GM10266 (cell line): ENCODE data around the gene RPL34.
"Not testable (repeated sequence)": the region's sequence is repeated elsewhere in the genome, so short reads cannot be mapped to it uniquely, and the experiment has no call there.

Source experiments
- DNase-seq: peaks from one replicate; pipeline ENCODE4 v3.0.0; 2012; ENCODE audit errors: extremely low spot score
- TF ChIP-seq, protein P1 (sequence below): IDR thresholded peaks from 2 replicates; pipeline ENCODE4 v1.5.1; 2012; ENCODE audit warnings: mild to moderate bottlenecking, low read depth; ENCODE audit not compliant: control insufficient read depth, insufficient read depth; ENCODE audit errors: missing control alignments

The RPL34 gene

DNA sequence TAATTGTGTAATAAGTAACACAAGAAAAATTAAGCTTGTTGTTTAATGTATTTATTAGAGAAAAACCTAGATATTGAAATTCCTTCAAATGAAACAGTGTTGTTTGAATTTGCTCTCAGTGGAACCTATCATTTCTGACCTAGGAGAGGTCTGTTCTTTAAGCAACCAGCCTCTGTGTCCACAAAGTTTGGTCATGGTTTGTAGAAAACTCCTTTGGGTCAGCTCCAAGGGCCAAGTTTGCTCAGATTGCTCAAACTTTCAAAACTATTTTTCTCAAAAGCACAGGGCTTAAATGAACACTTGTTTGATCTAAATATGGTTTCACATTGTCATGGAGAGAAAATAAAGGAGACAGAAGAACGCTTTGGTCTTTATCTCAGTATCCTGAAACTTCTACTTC lies 29.6 kb upstream of the RPL34 start:
- TF ChIP-seq, protein P1, sequence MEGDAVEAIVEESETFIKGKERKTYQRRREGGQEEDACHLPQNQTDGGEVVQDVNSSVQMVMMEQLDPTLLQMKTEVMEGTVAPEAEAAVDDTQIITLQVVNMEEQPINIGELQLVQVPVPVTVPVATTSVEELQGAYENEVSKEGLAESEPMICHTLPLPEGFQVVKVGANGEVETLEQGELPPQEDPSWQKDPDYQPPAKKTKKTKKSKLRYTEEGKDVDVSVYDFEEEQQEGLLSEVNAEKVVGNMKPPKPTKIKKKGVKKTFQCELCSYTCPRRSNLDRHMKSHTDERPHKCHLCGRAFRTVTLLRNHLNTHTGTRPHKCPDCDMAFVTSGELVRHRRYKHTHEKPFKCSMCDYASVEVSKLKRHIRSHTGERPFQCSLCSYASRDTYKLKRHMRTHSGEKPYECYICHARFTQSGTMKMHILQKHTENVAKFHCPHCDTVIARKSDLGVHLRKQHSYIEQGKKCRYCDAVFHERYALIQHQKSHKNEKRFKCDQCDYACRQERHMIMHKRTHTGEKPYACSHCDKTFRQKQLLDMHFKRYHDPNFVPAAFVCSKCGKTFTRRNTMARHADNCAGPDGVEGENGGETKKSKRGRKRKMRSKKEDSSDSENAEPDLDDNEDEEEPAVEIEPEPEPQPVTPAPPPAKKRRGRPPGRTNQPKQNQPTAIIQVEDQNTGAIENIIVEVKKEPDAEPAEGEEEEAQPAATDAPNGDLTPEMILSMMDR: no peak
- no peak for DNase-seq

DNA sequence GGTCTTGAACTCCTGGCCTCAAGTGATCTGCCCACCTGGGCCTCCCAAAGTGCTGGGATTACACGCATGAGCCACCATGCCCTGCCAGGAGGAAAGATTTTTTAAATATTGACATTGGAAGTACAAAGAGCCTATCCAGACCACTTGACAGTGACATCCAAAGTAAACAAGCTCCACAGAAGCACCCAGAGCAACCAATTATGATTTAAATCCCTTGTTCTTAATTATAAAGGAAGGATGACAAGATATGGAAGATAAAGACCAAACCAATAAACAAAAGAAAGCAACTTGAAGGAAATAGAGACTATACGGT lies 27.7 kb upstream of the RPL34 start:
- DNase-seq: no peak
- TF ChIP-seq, protein P1: no peak

DNA sequence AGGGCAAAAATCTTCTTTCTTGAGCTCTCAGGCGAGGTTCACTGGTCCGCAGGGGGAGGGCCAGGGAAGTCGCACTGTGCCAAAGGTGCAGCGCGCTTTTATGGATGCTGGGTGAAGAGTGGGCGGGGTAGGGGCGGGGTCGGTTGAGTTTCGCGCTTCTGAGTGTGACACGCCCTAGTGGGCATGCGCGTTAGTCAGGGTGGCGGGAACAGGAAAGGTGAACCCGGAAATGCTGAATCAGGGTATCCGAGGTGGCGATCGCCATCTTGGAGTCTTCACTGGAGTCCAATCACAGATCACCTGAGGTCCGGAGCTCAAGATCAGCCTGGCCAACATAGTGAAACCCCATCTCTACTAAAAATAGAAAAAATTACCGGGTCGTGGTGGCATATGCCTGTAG lies 26.1 kb upstream of the RPL34 start:
- not testable (repeated sequence) for DNase-seq

DNA sequence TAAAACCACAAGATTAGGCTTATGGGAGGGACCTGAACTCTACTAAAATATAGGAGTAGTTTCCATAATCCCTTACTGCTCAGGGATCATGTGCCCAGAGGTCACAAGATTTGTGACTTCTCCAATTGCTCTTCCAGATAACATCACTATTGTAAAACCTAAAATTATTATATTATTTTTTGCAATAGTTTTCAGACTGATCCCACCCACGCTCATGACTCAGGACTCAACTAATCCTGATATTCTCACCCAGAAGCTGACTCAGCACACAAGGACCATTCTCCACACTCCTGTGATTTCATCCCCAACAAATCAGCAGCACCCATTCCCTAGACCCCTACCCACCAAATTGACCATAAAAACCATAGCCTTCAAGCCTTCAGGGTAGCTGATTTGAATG lies 24.0 kb upstream of the RPL34 start:
- TF ChIP-seq, protein P1: no peak

DNA sequence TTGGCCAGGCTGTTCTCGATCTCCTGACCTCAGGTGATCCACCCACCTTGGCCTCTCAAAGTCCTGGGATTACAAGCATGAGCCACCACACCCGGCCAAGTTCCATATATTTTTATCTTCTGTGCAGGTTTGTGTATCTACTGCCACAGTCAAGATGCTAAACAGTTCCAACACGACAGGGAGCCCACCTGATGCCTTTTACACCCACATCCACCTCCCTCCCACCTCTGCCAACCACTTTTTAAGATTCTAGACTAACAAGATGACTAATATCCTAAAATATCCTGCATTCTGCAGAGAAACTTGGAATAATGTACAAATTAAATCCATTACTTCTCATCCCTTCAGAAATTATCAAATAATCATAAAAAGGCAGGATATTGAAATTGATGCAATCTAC lies 19.3 kb upstream of the RPL34 start:
- TF ChIP-seq, protein P1: no peak
- DNase-seq: no peak

More for the DNA sequence above, 24.0 kb upstream of the RPL34 start:
- no peak for DNase-seq

DNA sequence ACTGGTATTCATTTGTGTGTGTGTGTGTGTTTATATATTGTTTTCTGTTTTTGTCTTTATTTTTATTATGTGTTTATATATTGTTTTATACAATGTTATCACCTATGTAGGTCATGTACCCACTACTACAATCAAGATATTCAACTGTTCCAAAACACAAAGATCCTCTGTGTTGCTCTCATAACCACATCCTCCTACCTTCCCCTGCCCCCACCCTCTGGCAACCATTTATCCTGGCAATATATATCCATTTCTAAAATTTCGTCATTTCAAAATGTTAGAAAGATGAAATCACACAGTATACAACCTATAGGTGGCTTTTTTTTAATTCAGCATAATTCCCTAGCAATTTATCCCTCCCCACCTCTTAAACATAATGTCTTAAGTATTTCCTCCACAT lies 18.8 kb upstream of the RPL34 start:
- no peak for DNase-seq
- TF ChIP-seq, protein P1: no peak

DNA sequence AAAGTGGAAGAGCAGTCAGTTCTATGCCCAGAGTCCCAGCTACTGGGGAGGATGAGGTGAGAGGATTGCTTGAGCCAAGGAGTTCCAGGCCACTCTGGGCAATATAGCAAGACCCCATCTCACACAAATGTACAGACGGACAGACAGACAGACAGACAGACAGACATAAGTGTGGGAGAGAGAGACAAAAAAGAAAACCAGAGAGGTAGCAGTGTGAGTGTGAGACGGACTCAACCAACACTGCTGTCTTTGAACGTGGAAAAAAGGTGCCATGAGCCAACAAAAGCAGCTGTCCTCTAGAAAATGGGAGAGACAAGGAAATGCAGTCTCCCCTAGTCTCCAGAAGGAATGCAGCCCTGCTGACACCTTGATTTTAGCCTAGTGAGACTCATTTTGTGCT lies 18.2 kb upstream of the RPL34 start:
- TF ChIP-seq, protein P1: no peak

DNA sequence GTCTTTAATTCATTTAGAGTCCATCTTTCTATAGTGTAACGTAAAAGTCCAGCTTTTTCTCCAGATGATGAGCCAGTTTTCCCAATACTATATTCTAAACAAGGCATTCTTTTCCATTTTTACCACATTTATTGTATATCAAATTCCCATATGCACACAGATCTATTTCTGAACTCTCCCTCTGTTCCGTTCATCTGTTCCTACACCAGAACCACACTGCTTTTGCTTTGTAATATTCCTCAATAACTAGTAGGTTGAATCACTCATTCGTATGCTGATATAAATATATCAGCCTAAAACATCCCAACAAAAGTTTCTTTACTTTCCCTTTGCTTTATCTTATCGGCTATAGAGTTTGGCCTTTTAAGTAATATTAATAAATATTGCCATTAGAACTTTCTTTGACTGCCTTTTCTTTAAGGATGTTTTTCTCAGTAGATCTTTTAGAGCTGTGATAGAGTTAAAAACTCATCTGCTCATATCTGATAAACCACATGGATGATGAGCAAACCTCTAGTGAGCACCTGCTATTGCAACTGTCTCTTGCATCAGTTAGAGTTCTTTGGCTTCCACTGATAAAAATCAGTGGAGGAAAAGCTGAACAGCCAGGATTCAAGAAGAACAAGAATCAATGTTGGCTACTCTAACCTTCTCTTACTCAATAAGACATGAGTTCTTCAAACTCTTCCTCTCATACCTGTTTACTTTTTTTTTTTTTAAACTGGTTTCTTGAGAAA lies 13.1 kb upstream of the RPL34 start:
- DNase-seq: no peak
- TF ChIP-seq, protein P1: no peak

More for the DNA sequence above, 18.2 kb upstream of the RPL34 start:
- DNase-seq: no peak
